ENCODE measurements around the gene FIBCD1.

- TF ChIP-seq CTCF (conservative IDR thresholded peaks at IDR 0.05; ENCODE audit: low read depth in 2 of 2) (no peak), POLR2AphosphoS5 (IDR thresholded peaks at IDR 0.05; ENCODE audit: low read depth) (no peak), EZH2 (IDR thresholded peaks at IDR 0.05; ENCODE audit: low read depth, unreplicated experiment) (no peak), CREB1 (CRISPR knock-in tag; IDR thresholded peaks at IDR 0.05; ENCODE audit: low read depth) (no peak), EZH2phosphoT487 (IDR thresholded peaks at IDR 0.05; ENCODE audit: unreplicated experiment) (no peak), REST (IDR thresholded peaks at IDR 0.05; ENCODE audit: unreplicated experiment) (no peak), ETS1 (IDR thresholded peaks at IDR 0.05) (no peak), ZNF331 (CRISPR knock-in tag; IDR thresholded peaks at IDR 0.05; ENCODE audit: low read depth) (no peak), ZNF462 (CRISPR knock-in tag; IDR thresholded peaks at IDR 0.05) (no peak), NANOG (IDR thresholded peaks at IDR 0.05; ENCODE audit: borderline replicate concordance) (no peak), JUNB (IDR thresholded peaks at IDR 0.05; ENCODE audit: unreplicated experiment) (no peak)
Measured at GRCh38 chr9:130856474-130856873, 82.6 kb downstream of the FIBCD1 start.

All from GM23338 (cell line).